Measurements from ENCODE around the gene CXCR5.

Gene CXCR5

DNA sequence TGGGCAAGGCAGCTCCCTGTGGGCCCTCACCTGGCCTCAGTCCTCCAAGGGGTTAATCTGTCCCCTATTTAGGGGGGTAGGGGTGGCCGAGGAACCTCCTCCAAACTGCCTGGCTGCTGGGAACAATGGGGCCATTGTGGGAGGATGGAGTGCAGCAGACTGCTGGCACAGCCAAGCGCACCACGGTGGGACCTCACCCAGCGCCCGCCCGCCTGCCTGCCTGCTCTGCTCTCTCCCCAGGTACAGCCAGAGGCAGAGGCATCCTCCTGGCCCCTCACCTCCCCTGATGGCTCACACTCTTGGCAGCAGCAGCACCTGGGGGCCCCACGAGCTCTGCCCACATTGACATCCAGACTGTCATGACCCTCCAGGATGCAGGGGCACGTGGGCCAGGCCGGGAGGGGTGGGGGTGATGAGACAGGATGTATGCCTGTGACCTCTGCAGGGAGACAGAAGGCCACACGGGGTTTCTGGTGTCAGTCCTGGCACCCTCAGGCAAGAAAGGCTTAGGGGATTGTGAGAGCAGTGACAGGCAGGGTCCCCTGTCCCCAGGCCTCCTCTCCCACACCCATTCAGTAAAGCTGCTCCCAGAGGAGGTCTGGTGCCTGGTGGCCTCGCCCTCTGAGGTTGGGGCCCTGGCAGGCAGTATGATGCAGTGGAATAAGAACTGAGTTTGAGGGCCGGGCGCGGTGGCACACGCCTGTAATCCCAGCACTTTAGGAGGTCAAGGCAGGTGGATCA, 30.7 kb downstream of the CXCR5 start:
- peak; percentile 76 for DNase-seq

GRCh38 chr11:118914987-118915386, 31.3 kb downstream of the CXCR5 start:
- DNase-seq: no peak

- no peak for DNase-seq
These were observed 31.7 kb downstream of the CXCR5 start for GRCh38 chr11:118915396-118915795.

DNA sequence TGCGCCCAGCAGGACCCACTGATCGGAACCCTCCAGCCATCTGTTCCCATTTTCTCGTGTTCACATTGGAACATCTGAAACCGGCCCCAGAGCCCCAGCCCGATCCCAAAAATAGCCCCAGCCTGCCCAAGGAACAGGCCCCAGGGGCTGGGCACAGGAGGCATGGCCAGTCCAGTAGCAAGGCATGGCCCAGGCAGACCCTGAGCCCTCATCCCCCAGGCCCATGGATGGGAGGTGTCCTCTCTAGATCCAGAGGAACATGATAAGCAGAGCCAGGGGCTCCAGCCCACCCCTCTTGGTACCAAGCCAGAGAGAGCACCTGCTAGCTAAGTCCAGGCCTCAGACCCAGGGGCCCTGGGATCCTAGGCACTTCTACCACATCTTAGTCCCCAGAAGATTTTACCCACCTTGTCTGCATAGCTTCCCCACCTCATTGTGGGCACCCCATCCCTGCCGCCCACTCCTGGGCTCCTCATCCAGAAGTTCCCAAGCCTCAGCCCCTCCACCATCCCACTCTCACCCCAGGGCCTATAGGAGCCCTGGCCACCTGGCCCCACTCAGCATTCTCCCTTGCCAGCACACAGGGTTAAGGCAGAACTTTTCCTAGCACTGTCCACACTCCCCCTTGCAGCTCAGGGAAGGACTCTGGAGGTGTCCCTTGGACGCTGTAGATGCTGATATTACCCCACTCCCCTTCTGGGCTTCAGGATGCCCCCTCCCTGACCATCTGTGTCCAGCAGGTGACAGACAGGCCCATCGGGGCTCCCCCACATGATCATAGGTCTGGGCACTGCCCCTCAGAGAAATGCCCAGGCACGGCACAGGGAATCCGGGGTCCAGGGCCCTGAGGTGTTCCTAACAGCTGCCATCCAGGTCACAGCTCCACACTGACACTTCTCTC, 32.5 kb downstream of the CXCR5 start:
- no peak for DNase-seq

GRCh38 chr11:118916842-118917388, 33.2 kb downstream of the CXCR5 start:
- DNase-seq: no peak

- peak; percentile 80 for DNase-seq
These were observed 33.9 kb downstream of the CXCR5 start for GRCh38 chr11:118917481-118918127.

- DNase-seq: peak; percentile 76
These were observed 34.5 kb downstream of the CXCR5 start for GRCh38 chr11:118918128-118918685.

GRCh38 chr11:118918686-118919280, 35.1 kb downstream of the CXCR5 start:
- peak; percentile 58 for DNase-seq

GRCh38 chr11:118921121-118921928, 37.6 kb downstream of the CXCR5 start:
- DNase-seq: no peak

DNA sequence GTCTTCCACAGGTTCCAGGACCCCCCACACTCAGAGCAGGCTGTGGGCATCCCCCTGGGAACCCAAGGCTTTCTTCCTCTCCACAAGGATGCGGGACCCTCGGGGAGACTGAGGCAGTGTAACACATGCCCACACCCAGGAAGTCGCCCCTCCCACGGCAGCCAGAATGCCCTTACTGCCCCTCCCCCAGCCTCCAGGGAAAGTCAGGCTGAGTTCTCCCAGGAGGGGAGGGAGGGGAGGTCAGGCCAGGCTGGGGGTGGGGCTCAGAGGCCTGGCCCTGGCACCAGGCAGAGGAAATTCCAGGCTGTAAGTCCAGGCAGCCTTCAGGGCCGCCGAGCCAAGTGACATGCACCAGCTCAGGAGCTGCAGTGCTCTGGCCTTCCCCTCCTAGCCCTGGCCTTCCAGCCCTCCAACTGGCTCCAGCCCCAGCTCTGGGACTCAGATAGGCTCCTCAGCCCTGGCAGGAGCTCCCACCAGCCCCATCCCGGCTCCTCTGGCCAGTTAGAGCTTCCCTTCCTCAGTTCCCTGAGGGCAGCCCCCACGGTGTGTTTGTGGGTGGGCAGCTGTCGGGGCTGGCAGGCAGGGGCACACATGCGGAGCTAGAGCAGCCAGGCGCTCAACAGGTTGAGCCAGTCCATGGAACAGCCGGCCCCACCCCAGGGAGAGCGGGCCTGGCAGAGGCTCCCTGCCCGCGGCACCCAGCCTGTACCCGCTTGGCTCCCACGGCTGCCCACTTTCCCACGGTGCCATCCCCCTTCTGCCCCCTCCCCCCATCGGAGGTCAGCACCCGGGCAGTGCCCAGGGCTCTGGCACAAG, 38.4 kb downstream of the CXCR5 start:
- DNase-seq: no peak

DNA sequence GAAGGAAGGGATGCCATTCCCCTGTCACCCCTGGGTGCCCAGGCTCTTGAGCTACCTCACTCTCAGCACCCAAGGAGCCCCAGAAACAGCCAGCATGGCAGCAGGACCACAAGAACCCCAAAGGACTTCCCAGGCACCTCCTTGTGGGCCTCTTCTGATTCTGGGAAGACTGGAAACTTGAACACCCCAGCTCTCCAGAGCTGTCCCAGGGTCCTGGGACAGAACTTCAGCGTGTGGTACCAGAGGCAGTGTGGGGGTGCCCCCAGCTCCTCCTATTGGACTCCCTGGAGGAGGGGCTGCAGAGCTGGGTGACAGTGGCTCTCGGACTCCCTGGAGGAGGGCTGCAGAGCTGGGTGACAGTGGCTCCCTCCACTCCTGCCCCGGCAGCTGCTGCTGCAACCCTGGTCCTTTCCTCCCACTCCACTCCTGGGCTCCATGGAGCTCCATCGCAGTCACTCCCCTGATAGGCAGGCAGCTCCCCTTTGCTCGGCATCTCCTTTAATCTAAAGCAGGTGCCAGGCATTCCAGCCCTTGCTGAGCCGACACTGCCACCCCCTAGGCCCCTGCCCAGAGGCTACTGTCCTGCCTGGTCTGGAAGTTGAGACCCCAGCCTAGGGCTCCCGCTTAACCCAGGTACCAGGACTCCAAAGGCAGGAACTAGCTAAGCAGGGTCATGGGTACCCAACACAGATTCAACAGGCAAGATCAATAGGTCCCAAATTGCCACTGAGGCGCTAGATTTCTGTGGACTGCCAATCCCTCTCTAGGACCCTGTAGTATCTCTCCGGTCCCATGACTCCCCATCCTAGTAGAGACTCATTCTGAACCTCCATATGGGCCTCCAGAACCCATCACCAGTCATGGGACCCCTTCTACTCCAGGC, 39.3 kb downstream of the CXCR5 start:
- DNase-seq: no peak

GRCh38 chr11:118923721-118924587, 40.3 kb downstream of the CXCR5 start:
- DNase-seq: peak; percentile 67

- peak; percentile 48 for DNase-seq
These were observed 41.2 kb downstream of the CXCR5 start for GRCh38 chr11:118924591-118925585.

- DNase-seq: no peak
These were observed 43.9 kb downstream of the CXCR5 start for GRCh38 chr11:118927554-118928100.

DNA sequence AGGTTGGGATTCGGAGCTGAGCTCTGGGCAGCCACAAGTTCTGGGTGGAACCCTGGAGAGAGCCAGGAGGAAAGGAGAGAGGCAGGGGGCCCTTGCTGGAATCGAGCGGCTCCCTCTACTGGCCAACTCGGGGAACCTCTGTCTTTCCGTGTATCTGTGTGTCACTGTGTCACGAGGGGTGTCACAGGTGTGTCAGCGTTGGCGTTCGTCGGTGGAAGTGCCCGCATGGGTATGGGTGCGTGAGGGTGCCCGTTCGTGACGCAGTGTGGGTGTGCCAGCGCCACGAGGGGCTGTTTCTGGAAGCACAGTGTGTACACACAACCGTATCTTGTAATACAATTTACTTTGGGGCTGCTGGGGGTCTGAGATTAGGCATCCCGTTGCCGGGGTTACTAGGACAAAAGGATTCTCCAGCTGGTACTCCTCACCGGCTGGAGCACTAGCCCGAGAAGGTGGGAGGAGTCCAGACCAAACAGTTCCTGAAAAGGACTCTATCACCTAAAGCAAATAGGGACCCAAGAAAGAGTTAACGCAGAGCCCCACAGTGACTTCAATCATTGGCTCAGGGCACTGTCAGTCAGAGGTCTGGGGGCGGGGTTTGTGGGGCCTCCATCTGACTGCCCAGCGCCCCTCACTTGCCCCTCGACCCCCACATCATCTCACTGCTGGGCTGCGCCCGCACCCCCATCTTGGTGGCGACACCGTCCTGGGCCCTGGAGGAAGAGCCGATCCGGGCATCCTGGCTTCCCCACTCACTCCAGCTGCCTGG, 44.6 kb downstream of the CXCR5 start:
- DNase-seq: peak; percentile 95

DNA sequence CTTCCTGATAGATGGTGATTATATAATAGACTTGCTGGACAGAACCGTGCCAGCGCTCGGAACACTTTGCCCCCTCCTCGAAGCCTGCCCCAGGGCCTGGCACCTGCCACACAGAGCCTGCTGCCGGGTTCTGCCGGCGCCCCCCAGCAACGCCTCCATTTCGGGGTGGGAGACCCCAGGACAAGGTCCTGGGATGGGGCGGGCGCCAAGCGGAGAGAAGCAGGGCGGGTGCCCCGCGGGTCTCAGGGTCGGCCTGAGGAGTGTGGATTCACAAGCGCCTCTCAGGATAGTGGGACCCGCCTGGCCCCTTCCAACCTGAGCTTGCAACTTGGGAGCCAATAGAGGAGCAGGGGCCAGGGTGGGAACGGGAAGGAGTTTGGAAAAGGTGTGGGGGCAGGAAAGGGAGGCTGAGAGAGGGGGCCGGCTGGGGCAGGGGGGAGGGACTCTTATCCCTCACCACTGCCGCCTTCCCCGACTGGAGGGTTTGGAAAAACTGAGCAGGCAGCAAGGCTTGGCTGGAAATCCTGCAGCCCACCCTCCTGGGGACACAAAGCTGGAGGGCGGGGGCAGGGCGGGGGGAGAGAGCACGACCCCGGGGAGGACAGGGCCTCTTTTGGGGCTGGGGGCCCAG, 45.3 kb downstream of the CXCR5 start:
- DNase-seq: no peak

Data from CD4-positive, alpha-beta T cell treated with Interleukin-12 subunit alpha and Interleukin-12 subunit beta, for 1 hour (primary cell).